Smooth muscle cell (in vitro differentiated cells): ENCODE measurements around the gene ACSS2. TPM values are rescaled to one million over a fixed set of nuclear protein-coding genes. Genes with fewer than 3 reads are reported as not detected.

Experiments used
- DNase-seq: peaks from one replicate; lab custom pipeline; 2025; ENCODE audit not compliant: unreplicated experiment; lab: John Stamatoyannopoulos, UW
- H2AFZ ChIP-seq: fragments of 200-600 bp; sonication (generic); 2 replicates; pipeline ENCODE4 v1.6.0; 2016; ENCODE audit warnings: antibody characterized with exemption, low read depth, mild to moderate bottlenecking
- H3F3A ChIP-seq: fragments of 200-600 bp; sonication (generic); 2 replicates; pipeline ENCODE4 v1.6.0; 2017; ENCODE audit warnings: antibody characterized with exemption, low read depth
- H3K27ac ChIP-seq: fragments of 200-600 bp; sonication (generic); 2 replicates; pipeline ENCODE4 v1.5.1; 2016; ENCODE audit warnings: low read depth, mild to moderate bottlenecking
- H3K27me3 ChIP-seq: fragments of 200-600 bp; sonication (generic); 2 replicates; pipeline ENCODE4 v1.6.1; 2016; ENCODE audit warnings: low read depth, mild to moderate bottlenecking
- H3K36me3 ChIP-seq: fragments of 200-600 bp; sonication (generic); 2 replicates; pipeline ENCODE4 v1.5.1; 2016; ENCODE audit warnings: low read depth
- H3K4me1 ChIP-seq: fragments of 200-600 bp; sonication (generic); 2 replicates; pipeline ENCODE4 v1.5.1; 2016; ENCODE audit warnings: low read depth
- H3K4me2 ChIP-seq: fragments of 200-600 bp; sonication (generic); 2 replicates; pipeline ENCODE4 v1.6.0; 2016; ENCODE audit warnings: mild to moderate bottlenecking
- H3K4me3 ChIP-seq: fragments of 200-600 bp; sonication (generic); 2 replicates; pipeline ENCODE4 v1.5.1; 2016; ENCODE audit warnings: mild to moderate bottlenecking
- H3K79me2 ChIP-seq: fragments of 200-600 bp; sonication (generic); 2 replicates; pipeline ENCODE4 v1.6.0; 2016; ENCODE audit warnings: low read depth, mild to moderate bottlenecking
- H3K9ac ChIP-seq: fragments of 200-600 bp; sonication (generic); 2 replicates; pipeline ENCODE4 v1.6.0; 2016; ENCODE audit warnings: low read depth
- H3K9me3 ChIP-seq: fragments of 200-600 bp; sonication (generic); replicated peaks from 2 replicates; pipeline ENCODE4 v1.5.1; 2016; ENCODE audit warnings: low read depth
- H4K20me1 ChIP-seq: fragments of 200-600 bp; sonication (generic); 2 replicates; pipeline ENCODE4 v1.6.0; 2016; ENCODE audit warnings: low read depth
- WGBS: methylation state at CpG from one replicate; pipeline ENCODE4 v1.1.7; 2016; ENCODE audit warnings: low lambda C conversion rate; 5-methylcytosine and 5-hydroxymethylcytosine counted together
- polyA plus RNA-seq: library from polyadenylated mRNA; unstranded; fragments of >200 nt; fragmentation: Nextera tagmentation; extraction: Ambion mirVana; gene quantifications from 2 replicates; pipeline ENCODE4 v1.2.1, GENCODE V29; 2016
- total RNA-seq: library from RNA; depleted of rRNA; stranded (reverse); fragments of >200 nt; gene quantifications from 2 replicates; pipeline ENCODE4 v1.2.3, GENCODE V29; 2014
- TF ChIP-seq, protein P1 (sequence below): fragments of 200-600 bp; sonication (generic); IDR thresholded peaks from 2 replicates; pipeline ENCODE4 v1.5.1; 2017; ENCODE audit warnings: borderline replicate concordance, mild to moderate bottlenecking, antibody characterized with exemption; ENCODE audit not compliant: insufficient read depth, poor library complexity, severe bottlenecking

The ACSS2 gene
- total and polyA plus RNA-seq, 2 experiments from 2014 or later, result 35.1 to 37.7 TPM

- no peak overlapping the region for H3K27ac ChIP-seq
- no peak overlapping the region for H3K4me3 ChIP-seq
- no peaks in the 10 kb centered on the region for H3K9me3 ChIP-seq
- no peaks in the 10 kb centered on the region for H3K4me1 ChIP-seq
- TF ChIP-seq, protein P1, sequence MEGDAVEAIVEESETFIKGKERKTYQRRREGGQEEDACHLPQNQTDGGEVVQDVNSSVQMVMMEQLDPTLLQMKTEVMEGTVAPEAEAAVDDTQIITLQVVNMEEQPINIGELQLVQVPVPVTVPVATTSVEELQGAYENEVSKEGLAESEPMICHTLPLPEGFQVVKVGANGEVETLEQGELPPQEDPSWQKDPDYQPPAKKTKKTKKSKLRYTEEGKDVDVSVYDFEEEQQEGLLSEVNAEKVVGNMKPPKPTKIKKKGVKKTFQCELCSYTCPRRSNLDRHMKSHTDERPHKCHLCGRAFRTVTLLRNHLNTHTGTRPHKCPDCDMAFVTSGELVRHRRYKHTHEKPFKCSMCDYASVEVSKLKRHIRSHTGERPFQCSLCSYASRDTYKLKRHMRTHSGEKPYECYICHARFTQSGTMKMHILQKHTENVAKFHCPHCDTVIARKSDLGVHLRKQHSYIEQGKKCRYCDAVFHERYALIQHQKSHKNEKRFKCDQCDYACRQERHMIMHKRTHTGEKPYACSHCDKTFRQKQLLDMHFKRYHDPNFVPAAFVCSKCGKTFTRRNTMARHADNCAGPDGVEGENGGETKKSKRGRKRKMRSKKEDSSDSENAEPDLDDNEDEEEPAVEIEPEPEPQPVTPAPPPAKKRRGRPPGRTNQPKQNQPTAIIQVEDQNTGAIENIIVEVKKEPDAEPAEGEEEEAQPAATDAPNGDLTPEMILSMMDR, result no peak
- H3F3A ChIP-seq, result no peaks in the 10 kb centered on the region
- H3K36me3 ChIP-seq, result no peaks in the 10 kb centered on the region
- H2AFZ ChIP-seq, result no peak overlapping the region
- no peaks in the 10 kb centered on the region for H3K79me2 ChIP-seq
- DNase-seq, result no peak
- H3K9ac ChIP-seq, result no peak overlapping the region
- no peak overlapping the region for H3K4me2 ChIP-seq
- no peaks in the 10 kb centered on the region for H3K27me3 ChIP-seq
- WGBS, result 86% methylated on average over 9 of the region's 9 CpGs
- H4K20me1 ChIP-seq, result no peaks in the 10 kb centered on the region
Measured at GRCh38 chr20:34849778-34850177, 26.6 kb upstream of the ACSS2 start.

- Histone ChIP-seq H3K9me3 (no peaks in the 10 kb centered on the region), H2AFZ (no peak overlapping the region), H3K27ac (no peak overlapping the region), H3K4me3 (no peak overlapping the region), H3K4me2 (no peak overlapping the region), H3K9ac (no peak overlapping the region), H3K27me3 (no peaks in the 10 kb centered on the region), H3K36me3 (no peaks in the 10 kb centered on the region), H4K20me1 (no peaks in the 10 kb centered on the region), H3F3A (no peaks in the 10 kb centered on the region), H3K79me2 (no peaks in the 10 kb centered on the region), H3K4me1 (no peaks in the 10 kb centered on the region)
- TF ChIP-seq, protein P1, result no peak
- 96% methylated on average over 14 of the region's 14 CpGs for WGBS
- no peak for DNase-seq
Measured at GRCh38 chr20:34850969-34851368, 25.4 kb upstream of the ACSS2 start.

GRCh38 chr20:34852298-34852697 lies 24.1 kb upstream of the ACSS2 start:
- Histone ChIP-seq H3F3A (no peaks in the 10 kb centered on the region), H3K36me3 (no peaks in the 10 kb centered on the region), H3K79me2 (no peaks in the 10 kb centered on the region), H3K27me3 (no peaks in the 10 kb centered on the region), H3K9ac (no peak overlapping the region), H4K20me1 (no peaks in the 10 kb centered on the region), H3K4me2 (no peak overlapping the region), H3K4me1 (no peaks in the 10 kb centered on the region), H3K27ac (no peak overlapping the region), H2AFZ (no peak overlapping the region), H3K9me3 (no peaks in the 10 kb centered on the region), H3K4me3 (no peak overlapping the region)
- no peak for DNase-seq
- TF ChIP-seq, protein P1, result no peak
- WGBS, result 94% methylated on average over 4 of the region's 4 CpGs

DNA sequence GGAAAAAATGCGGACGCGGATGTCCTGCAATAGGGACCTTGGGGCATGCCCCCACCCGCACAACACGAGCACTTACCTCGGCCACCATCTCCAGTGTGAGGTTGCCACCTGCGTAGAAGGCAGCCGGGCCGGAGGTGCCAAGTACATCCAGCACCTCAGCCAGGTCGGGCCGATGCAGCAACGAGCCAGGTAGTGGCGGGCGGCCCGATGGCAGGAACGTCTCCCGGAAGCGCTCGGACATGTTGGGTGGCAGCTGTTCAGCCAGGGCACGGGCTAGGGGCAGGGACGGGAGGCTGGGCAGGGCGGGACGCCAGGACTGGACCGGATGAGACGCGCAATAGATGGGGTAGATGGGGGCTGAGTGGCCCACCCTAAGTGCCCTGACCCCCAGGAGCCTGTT lies 17.0 kb upstream of the ACSS2 start:
- Histone ChIP-seq H3K27me3 (no peaks in the 10 kb centered on the region), H3F3A (no peaks in the 10 kb centered on the region), H2AFZ (no peak overlapping the region), H4K20me1 (no peaks in the 10 kb centered on the region), H3K27ac (no peak overlapping the region), H3K4me1 (no peaks in the 10 kb centered on the region), H3K9ac (no peak overlapping the region), H3K79me2 (no peaks in the 10 kb centered on the region), H3K4me3 (no peak overlapping the region), H3K9me3 (no peaks in the 10 kb centered on the region), H3K36me3 (peaks cover 8% of the 10 kb centered on the region), H3K4me2 (no peak overlapping the region)
- no peak for DNase-seq
- 97% methylated on average over 26 of the region's 26 CpGs for WGBS
- TF ChIP-seq, protein P1, result no peak
